HepG2 (cell line): ENCODE data around the gene EPN2. TPM values are rescaled to one million over a fixed set of nuclear protein-coding genes. Genes with fewer than 3 reads are reported as not detected.

Experiments
- ARNT2 ChIP-seq: sonication (generic); formaldehyde crosslinking; IDR thresholded peaks from 2 replicates; pipeline ENCODE4 v1.8.0; 2022; ENCODE audit warnings: mild to moderate bottlenecking, low read depth, missing genetic modification reagents, moderate library complexity
- ATM ChIP-seq: fragments of 450-650 bp; IDR thresholded peaks from 2 replicates; pipeline ENCODE4 v1.7.1; 2017; ENCODE audit warnings: mild to moderate bottlenecking, borderline replicate concordance
- GZF1 ChIP-seq: sonication (generic); formaldehyde crosslinking; IDR thresholded peaks from 2 replicates; pipeline ENCODE4 v1.5.1; 2020; ENCODE audit warnings: mild to moderate bottlenecking, missing genetic modification reagents
- MTA3 ChIP-seq: sonication (generic); formaldehyde crosslinking; IDR thresholded peaks from 2 replicates; pipeline ENCODE4 v1.4.0; 2020; ENCODE audit warnings: missing genetic modification reagents
- TCF7 ChIP-seq: sonication (generic); IDR thresholded peaks from 2 replicates; pipeline ENCODE4 v1.6.1; 2016; ENCODE audit warnings: antibody characterized with exemption, low read depth
- ZBTB33 ChIP-seq: sonication (generic); formaldehyde crosslinking; IDR thresholded peaks from 2 replicates; pipeline ENCODE4 v1.4.0; 2020; ENCODE audit warnings: missing genetic modification reagents
- ZNF331 ChIP-seq: sonication (generic); formaldehyde crosslinking; IDR thresholded peaks from 2 replicates; pipeline ENCODE4 v1.4.0; 2020; ENCODE audit warnings: missing genetic modification reagents
- ZNF432 ChIP-seq: sonication (generic); formaldehyde crosslinking; IDR thresholded peaks from 2 replicates; pipeline ENCODE4 v1.5.0; 2020; ENCODE audit warnings: missing genetic modification reagents, mild to moderate bottlenecking, borderline replicate concordance
- ZNF646 ChIP-seq: sonication (generic); formaldehyde crosslinking; IDR thresholded peaks from 2 replicates; pipeline ENCODE4 v1.9.0; 2021; ENCODE audit warnings: mild to moderate bottlenecking, missing genetic modification reagents
- ZNF672 ChIP-seq: sonication (generic); formaldehyde crosslinking; IDR thresholded peaks from 2 replicates; pipeline ENCODE4 v1.8.1; 2022; ENCODE audit warnings: missing genetic modification reagents
- ZNF777 ChIP-seq: sonication (generic); formaldehyde crosslinking; IDR thresholded peaks from 2 replicates; pipeline ENCODE4 v1.4.0; 2020; ENCODE audit warnings: missing genetic modification reagents
- ZNF891 ChIP-seq: sonication (generic); formaldehyde crosslinking; IDR thresholded peaks from 2 replicates; pipeline ENCODE4 v1.5.0; 2020; ENCODE audit warnings: mild to moderate bottlenecking, missing genetic modification reagents
- polyA plus RNA-seq, 8 experiments: library from polyadenylated mRNA; depleted of rRNA in 3 of 8; stranded (reverse) in 7 of 8; unstranded in 1 of 8; fragments of >200 nt; fragmentation: Illumina TruSeq in 4 of 8; extraction: Trizol in 4 of 8; gene quantifications; 2 replicates each; pipeline versions ENCODE4 v1.2.1 to v1.2.3, GENCODE V29; 2011 to 2016; ENCODE audit warnings: low read depth in 4 of 8, missing spikeins in 1 of 8, mixed read lengths in 1 of 8; ENCODE audit not compliant: insufficient read depth in 1 of 8
- total RNA-seq, 5 experiments: library from RNA; depleted of rRNA; stranded (reverse); fragments of >200 nt; fragmentation: Illumina TruSeq; extraction: Trizol; gene quantifications; 2 replicates each; pipeline ENCODE4 v1.2.3, GENCODE V29; 2016; ENCODE audit warnings: low read depth in 1 of 5
- TF ChIP-seq, protein P1 (sequence below): sonication (generic); formaldehyde crosslinking; IDR thresholded peaks from 2 replicates; pipeline ENCODE4 v1.8.0; 2023; ENCODE audit warnings: mild to moderate bottlenecking, missing genetic modification reagents
- TF ChIP-seq, protein P2 (sequence below): sonication (generic); formaldehyde crosslinking; IDR thresholded peaks from 2 replicates; pipeline ENCODE4 v1.4.0; 2020; ENCODE audit warnings: missing genetic modification reagents

EPN2 gene
- total and polyA plus RNA-seq, 2 of the 13 experiments (the other 11 are each of a cell fraction or from before 2014, with no cell fraction given): 7.8 to 19.2 TPM

GRCh38 chr17:19377602-19378415 is 140.6 kb downstream of the EPN2 start (continued):
- TF ChIP-seq ZNF646 (CRISPR knock-in tag): no peak
- no peak for TF ChIP-seq TCF7
- no peak for TF ChIP-seq ZNF672
- TF ChIP-seq MTA3: no peak
- TF ChIP-seq ZNF891 (CRISPR knock-in tag): no peak
- TF ChIP-seq, protein P1, sequence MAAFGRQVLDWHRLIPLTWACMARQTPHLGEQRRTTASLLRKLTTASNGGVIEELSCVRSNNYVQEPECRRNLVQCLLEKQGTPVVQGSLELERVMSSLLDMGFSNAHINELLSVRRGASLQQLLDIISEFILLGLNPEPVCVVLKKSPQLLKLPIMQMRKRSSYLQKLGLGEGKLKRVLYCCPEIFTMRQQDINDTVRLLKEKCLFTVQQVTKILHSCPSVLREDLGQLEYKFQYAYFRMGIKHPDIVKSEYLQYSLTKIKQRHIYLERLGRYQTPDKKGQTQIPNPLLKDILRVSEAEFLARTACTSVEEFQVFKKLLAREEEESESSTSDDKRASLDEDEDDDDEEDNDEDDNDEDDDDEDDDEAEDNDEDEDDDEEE (CRISPR knock-in tag): peak; percentile 64; the same call in 1 of the 2 replicates
- no peak for TF ChIP-seq ATM
- no peak; the same call in 1 of the 2 replicates for TF ChIP-seq ARNT2
- no peak for TF ChIP-seq ZNF432
- peak; percentile 39 for TF ChIP-seq ZNF777 (CRISPR knock-in tag)
- TF ChIP-seq, protein P2, sequence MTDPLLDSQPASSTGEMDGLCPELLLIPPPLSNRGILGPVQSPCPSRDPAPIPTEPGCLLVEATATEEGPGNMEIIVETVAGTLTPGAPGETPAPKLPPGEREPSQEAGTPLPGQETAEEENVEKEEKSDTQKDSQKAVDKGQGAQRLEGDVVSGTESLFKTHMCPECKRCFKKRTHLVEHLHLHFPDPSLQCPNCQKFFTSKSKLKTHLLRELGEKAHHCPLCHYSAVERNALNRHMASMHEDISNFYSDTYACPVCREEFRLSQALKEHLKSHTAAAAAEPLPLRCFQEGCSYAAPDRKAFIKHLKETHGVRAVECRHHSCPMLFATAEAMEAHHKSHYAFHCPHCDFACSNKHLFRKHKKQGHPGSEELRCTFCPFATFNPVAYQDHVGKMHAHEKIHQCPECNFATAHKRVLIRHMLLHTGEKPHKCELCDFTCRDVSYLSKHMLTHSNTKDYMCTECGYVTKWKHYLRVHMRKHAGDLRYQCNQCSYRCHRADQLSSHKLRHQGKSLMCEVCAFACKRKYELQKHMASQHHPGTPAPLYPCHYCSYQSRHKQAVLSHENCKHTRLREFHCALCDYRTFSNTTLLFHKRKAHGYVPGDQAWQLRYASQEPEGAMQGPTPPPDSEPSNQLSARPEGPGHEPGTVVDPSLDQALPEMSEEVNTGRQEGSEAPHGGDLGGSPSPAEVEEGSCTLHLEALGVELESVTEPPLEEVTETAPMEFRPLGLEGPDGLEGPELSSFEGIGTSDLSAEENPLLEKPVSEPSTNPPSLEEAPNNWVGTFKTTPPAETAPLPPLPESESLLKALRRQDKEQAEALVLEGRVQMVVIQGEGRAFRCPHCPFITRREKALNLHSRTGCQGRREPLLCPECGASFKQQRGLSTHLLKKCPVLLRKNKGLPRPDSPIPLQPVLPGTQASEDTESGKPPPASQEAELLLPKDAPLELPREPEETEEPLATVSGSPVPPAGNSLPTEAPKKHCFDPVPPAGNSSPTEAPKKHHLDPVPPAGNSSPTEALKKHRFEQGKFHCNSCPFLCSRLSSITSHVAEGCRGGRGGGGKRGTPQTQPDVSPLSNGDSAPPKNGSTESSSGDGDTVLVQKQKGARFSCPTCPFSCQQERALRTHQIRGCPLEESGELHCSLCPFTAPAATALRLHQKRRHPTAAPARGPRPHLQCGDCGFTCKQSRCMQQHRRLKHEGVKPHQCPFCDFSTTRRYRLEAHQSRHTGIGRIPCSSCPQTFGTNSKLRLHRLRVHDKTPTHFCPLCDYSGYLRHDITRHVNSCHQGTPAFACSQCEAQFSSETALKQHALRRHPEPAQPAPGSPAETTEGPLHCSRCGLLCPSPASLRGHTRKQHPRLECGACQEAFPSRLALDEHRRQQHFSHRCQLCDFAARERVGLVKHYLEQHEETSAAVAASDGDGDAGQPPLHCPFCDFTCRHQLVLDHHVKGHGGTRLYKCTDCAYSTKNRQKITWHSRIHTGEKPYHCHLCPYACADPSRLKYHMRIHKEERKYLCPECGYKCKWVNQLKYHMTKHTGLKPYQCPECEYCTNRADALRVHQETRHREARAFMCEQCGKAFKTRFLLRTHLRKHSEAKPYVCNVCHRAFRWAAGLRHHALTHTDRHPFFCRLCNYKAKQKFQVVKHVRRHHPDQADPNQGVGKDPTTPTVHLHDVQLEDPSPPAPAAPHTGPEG (CRISPR knock-in tag): no peak
- TF ChIP-seq ZNF331: peak; percentile 78
- TF ChIP-seq GZF1 (CRISPR knock-in tag): no peak
- TF ChIP-seq ZBTB33: no peak
